ENCODE measurements around the gene BTBD2. TPM values are rescaled to one million over a fixed set of nuclear protein-coding genes. Genes with fewer than 3 reads are reported as not detected.

The BTBD2 gene
- total and polyA plus RNA-seq, 2 of the 13 experiments (the other 11 are each of a cell fraction or from before 2014, with no cell fraction given): 28.1 to 45.3 TPM

GRCh38 chr19:2064788-2065524, 49.4 kb upstream of the BTBD2 start (continued):
- no peak for TF ChIP-seq BRF2 (CRISPR knock-in tag; IDR thresholded peaks at IDR 0.05)
- peak; percentile 58; the same call in 1 of the 2 replicates for TF ChIP-seq HNRNPL (IDR thresholded peaks at IDR 0.05; ENCODE audit: low read depth, low read length)
- no peak for TF ChIP-seq CENPT (CRISPR knock-in tag; IDR thresholded peaks at IDR 0.05; ENCODE audit: low read depth)
- TF ChIP-seq HMGXB4 (CRISPR knock-in tag; IDR thresholded peaks at IDR 0.05; ENCODE audit: borderline replicate concordance in 1 of 2, low read depth in 1 of 2): 0 out of 4 replicates have a peak, but pooled peaks of 1 of the 2 experiments have one; percentile 25
- no peak for TF ChIP-seq MXD3 (CRISPR knock-in tag; IDR thresholded peaks at IDR 0.05)
- TF ChIP-seq PRPF4 (IDR thresholded peaks at IDR 0.05; ENCODE audit: low read depth, low read length, poor library complexity, severe bottlenecking): no peak
- TF ChIP-seq MAFG (CRISPR knock-in tag; IDR thresholded peaks at IDR 0.05): no peak
- TF ChIP-seq NCOA5 (CRISPR knock-in tag; IDR thresholded peaks at IDR 0.05): no peak
- 0 out of 2 replicates have a peak, but pooled peaks have one; percentile 28 for TF ChIP-seq ZSCAN25 (CRISPR knock-in tag; IDR thresholded peaks at IDR 0.05)
- no peak for TF ChIP-seq PLRG1 (conservative IDR thresholded peaks at IDR 0.05)
- no peak for TF ChIP-seq ZBTB37 (CRISPR knock-in tag; IDR thresholded peaks at IDR 0.05)
- TF ChIP-seq ZXDC (CRISPR knock-in tag; IDR thresholded peaks at IDR 0.05): 0 out of 2 replicates have a peak, but pooled peaks have one; percentile 30
- peak; percentile 21; the same call in 1 of the 2 replicates for TF ChIP-seq KAT8 (CRISPR knock-in tag; IDR thresholded peaks at IDR 0.05)
- no peak for TF ChIP-seq THAP7 (CRISPR knock-in tag; IDR thresholded peaks at IDR 0.05)
- TF ChIP-seq THAP9 (CRISPR knock-in tag; IDR thresholded peaks at IDR 0.05; ENCODE audit: borderline replicate concordance): no peak

All from HepG2 (cell line).